Kidney glomerular epithelial cell (primary cell): Measurements from ENCODE around the gene RPS4Y1.
A peak's percentile ranks its signal among the peaks of the same experiment; 100 is the strongest.
"Not testable (repeated sequence)": the region's sequence is repeated elsewhere in the genome, so short reads cannot be mapped to it uniquely, and the experiment has no call there.

Experiments used
- DNase-seq: peaks from one replicate; lab custom pipeline; 2025; lab: John Stamatoyannopoulos, UW

Gene RPS4Y1

DNA sequence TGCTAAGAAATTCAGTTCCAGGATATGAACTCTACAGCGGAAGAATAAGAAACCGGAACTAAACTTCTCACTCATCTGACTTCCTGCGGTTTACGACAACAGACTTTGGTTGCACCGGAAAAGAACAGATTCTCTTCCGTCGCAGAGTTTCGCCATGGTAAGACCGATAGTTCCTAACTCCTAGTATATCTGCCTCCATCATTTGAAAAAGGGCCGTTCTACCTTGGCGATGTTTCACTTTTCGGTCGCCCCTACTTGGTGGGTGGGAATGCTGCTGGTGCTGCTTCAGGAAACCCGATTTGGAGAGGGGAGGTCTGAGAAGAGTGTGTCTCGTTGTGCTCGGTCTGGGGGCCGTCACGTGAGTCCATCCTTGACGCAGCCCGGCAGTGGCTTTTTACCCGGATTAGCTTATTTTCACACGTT is at the start of gene RPS4Y1:
TSS of gene RPS4Y1 (plus strand) at position 132 of the 423 bp plus-strand sequence. CDS start at position 155, 23 bp downstream.
- DNase-seq: peak; percentile 32

DNA sequence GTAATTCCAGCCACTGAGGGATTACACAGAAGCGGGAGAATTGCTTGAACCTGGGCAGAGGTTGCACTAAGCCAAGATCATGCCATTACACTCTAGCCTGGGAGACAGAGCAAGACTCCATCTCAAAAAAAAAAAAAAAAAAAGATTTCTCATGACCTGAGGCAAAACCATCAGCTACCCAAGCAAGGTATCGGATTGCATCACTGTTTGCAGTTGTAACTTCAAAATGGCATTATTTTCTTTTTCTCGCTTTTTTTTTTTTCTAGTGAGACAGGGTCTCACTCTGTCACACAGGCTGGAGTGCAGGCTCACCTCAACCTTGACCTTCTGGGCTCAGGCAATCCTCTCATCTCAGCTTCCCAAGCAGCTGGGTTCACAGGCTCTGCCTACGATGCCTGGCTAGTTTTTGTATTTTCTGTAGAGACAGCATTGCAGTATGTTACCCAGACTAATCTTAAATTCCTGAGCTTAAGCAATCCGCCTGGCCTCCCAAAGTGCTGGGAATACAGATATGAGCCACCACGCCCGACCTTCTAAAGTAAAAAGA is 44.4 kb upstream of the RPS4Y1 start:
- no peak for DNase-seq

DNA sequence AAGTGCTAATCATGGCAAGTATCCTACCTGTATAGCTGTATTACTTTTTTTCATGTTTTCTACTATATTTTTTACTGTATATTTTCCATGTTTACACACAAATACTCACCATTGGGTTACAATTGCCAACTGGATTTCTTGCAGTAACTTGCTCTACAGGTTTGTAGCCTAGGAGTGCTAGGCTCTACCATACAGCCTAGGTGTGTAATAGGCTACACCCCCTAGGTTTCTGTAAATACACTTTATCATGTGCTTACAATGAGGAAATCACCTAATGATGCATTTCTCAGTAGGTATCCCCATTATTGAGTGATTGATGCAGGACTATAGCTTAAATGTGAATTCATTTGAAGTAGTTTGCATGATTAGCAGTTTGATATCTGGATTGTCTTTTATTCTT is 43.4 kb upstream of the RPS4Y1 start:
- no peak for DNase-seq

DNA sequence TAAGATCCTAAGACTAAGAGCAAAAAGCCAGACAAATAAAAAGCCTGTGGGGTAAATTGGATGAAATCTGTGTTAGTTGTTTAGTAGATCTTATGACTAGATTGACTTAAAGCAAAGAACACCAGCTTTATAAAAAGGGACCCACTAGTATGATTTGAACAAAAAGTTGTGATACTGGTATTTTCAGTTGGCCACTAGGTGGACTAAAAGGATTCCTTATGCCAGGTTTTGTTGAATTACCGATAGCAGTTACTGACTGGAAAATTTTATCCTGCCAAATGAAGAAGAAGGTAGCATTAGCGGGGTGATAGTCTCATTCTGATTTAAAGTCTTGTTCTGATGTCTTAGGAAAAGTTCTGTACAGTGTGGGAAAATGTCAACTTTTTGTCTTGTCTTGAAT is 41.2 kb upstream of the RPS4Y1 start:
- no peak for DNase-seq

DNA sequence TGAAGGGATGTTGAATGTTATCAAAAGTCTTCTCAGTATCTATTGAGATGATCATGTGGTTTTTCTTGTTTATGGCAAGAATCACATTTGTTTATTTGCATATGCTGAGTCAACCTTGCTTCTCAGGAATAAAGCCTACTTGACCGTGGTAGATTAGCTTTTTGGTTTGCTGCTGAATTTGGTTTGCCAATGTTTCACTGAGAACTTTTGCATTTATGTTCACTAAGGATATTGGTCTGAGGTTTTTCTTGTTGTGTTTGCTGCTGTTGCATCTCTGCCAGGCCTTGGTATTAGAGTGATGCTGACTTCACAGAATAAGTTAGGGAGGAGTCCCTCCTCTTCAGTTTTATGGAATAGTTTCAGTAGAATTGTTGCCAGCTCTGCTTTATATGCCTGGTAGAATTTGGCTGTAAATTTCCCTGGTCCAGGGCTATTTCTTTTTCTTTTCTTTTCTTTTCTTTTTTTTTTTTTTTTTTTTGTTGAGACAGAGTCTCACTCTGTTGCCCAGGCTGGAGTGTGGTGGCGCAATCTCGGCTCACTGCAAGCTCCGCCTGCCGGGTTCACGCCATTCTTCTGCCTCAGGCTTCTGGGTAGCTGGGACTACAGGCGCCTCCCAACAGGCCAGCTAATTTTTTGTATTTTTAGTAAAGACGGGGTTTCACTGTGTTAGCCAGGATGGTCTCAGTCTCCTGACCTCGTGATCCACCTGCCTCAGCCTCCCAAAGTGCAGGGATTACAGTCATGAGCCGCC is 24.1 kb upstream of the RPS4Y1 start:
- DNase-seq: not testable (repeated sequence)

DNA sequence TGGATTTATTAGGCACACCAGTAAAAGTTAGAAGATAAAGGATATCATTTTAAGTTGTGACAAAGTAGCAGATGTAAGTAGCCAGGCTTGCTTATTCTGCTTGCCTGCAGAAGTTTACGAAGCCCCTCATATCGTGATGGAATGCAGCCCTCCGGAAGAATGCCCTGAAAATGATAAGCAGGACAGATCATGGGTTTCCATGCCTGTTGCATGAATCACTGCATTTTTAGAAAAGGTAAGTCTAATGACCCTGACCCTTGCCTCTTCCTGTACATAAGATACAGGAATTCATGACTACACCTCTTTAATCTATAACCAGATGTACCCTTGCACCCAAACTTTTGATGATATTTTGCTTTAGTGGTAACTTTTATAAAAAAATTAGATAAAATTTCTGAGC is 16.9 kb upstream of the RPS4Y1 start:
- no peak for DNase-seq

DNA sequence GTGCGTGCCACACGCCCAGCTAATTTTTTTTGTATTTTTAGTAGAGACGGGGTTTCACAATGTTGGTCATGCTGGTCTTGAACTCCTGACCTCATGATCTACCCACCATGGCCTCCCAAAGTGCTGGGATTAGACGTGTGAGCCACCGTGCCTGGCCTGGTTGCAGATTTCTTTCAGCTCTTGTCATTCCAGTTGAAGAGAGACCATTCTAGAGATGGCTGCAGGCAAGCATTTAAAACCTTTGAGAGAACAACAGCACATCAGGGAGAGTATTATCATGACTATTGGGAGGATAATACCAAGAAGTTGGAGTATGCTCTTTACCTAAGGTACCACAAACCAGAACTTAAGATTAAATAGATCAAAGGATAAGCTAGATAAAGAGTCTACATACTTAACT is 12.9 kb upstream of the RPS4Y1 start:
- DNase-seq: no peak

DNA sequence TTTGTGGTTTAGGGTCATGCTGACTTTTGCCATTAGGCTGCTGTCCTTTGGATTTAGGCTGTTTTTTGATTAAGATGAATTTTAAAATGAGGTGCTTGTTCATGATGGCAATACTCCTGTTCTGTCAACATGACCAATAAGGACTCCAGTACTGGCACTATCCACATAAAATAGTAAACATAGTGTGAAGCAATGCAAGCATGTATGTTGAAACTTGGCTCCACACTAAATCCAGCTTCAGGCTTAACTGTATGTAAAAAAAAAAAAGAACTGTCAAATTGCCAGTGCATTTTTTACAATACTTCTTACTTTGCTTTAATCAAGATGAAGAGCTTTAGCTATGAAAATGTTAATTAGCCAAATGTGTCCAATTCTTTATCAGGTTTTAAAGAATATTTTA is 6.2 kb upstream of the RPS4Y1 start:
- DNase-seq: no peak

DNA sequence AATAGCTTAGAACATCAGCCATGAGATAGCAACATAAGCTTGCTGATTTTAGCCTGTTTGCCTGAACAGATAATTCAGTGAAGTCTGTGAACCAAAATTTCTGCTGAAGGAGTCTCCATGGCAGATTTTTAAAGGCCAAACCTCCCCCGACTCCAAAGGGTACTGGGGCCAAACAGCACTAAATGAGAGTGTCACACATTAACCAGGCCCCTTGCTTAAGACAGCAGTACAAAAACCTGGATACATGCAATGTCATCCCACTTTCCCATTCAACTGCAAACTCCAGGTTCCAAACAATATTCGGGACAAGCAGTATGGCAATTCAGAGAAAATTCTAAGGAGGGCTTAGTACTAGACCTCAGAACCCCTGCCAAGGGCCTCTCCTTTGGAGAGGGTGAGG is 4.3 kb upstream of the RPS4Y1 start:
- no peak for DNase-seq

DNA sequence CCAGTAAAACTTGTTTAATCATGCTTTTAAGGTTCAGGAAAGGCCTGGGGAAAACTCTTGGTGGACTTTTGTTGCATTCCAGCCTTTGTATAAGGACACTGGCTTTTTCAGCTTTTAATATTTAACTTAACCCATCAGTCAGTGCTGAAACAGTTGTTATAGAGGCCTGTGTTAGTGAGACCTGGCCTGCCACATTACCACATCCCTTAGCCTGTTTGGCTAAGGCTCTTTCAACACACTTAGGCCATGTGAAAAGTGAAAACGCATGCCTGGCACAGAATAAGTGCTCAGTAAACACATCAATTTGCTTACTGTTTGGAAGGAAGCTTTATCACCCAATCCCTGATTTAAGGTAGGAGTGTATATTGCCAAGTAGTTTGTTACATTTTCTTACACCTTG is 3.5 kb upstream of the RPS4Y1 start:
- DNase-seq: no peak

DNA sequence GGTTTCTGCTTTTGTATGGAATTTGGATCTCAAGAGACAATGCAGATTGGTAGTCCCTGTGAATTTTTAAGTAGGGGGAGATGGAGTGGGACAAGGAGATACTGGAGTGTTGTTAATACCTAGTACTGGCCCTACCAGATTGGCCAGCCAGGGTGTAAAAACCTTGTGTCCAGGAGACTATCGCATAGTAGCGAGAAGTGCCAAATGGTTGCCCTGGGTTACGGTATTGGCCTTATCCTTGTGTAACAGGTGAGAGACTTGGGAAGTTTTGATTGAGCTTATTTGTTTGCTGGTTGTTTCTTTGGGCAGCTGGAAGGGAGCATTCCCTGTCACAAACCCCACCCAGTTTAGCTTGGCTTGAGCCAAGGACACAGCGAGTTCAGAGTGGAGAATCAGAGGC is 5.4 kb downstream of the RPS4Y1 start:
- DNase-seq: no peak

DNA sequence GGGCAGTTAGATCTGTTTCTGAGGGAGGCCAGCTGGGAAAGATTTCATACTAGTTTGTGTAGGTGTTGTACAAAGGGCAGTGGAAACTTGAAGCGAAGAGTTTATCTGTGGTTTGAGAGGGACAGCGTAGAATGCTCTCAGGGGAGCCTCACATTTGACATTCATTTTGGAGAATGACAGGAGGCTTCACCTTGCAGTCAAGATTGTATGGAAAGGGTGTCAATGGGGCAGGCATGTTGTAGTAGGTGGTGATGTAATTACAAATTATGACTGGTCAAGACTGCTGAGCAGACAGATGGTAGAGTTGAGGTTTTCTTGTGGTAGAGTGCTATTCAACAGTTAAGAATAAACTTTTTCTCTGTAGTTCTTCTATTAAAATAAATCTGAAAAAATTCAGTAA is 7.0 kb downstream of the RPS4Y1 start:
- DNase-seq: no peak

DNA sequence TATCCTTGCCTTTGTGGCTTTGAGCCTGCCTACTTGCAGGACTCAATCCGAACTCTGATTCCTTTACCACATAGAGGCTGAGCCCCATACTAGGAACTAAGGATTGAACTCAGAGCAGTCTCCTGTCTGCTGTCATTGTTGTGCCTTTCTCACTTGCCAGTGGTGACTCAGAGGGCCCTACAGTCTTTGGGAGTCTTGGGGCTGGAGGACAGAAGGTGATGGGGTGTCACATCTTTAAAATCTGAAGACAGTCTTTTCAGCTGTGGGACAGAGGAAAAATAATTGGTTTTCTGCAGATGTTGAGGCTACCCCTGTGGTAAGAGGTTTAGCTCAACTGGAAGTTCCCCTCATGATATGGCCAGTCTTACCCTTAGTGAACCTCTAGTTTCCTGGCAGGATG is 8.0 kb downstream of the RPS4Y1 start:
- DNase-seq: no peak

DNA sequence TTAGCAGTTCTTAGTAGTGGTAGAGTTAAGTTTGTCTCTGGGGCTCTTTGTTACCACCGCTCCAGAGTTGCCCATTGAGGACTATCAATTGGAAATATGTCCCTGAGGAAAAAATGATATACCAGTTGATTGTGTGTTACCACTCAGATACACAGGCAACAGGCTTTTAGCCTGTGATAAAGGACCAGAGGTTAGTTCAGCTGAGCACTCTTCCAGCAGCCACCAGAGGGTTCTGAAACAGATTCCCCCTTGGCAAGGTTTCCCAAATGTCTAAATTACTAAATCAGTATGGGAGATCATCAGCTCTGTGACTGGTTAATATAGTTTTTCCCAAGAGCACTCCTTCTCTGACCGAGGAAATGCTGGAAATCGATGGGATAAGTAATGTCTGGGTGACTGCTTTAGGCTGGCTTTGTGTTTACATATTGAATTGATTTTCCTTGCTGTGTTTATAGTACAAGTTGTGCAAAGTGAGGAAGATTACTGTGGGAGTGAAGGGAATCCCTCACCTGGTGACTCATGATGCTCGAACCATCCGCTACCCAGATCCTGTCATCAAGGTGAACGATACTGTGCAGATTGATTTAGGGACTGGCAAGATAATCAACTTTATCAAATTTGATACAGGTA is 12.9 kb downstream of the RPS4Y1 start:
- DNase-seq: no peak

DNA sequence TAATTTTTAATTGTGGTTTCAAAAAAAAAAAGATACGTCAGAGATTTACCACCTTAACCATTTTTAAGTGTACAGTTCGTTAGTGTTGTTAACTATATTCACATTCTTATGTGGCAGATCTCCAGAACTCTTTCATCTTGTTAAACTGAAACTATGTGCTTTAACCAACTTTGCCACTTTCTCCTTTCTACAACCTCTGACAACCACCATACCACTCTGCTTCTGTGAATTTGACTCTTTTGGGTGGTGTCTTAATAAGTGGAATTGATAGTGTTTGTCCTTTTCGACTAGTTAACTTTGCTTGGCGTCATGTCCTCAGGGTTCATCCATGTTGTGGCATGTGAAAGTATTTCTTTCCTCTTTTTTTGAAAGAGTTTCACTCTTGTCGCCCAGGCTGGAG is 15.7 kb downstream of the RPS4Y1 start:
- DNase-seq: no peak

DNA sequence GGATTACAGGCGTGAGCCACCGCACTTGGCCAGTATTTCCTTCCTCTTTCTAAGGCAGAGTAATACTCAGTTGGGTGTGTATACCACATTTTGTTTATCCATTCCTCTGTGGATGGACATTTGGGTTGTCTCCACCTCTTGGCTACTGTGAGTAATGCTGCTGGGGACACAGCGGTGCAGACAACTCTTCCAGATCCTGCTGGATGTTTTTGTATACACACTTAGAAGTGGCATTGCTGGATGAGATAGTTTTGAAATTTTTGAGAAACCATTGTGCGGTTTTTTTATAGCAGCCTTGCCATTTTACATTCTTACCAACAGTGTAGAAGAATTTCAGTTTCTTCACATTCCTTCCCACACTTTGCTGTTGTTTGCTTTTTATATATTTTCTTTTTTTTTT is 16.3 kb downstream of the RPS4Y1 start:
- DNase-seq: no peak

DNA sequence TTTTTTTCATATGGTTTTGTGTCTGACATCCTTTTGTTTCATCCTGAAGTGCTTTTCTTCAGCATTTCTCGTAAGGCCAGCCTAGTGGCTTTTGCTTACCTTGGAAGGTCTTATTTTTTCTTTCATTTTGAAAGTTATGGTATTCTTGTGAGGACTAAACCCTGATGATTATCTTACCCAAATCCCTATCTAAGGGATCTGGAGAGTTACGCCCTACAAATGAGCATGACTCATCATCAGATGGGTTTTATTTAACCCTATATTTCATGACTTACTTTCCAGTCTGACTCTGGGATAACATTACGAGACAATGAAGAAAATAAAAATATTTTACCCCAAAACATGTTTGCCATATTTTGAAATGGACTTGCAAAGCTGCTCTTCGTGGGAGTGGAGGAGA is 18.4 kb downstream of the RPS4Y1 start:
- no peak for DNase-seq

DNA sequence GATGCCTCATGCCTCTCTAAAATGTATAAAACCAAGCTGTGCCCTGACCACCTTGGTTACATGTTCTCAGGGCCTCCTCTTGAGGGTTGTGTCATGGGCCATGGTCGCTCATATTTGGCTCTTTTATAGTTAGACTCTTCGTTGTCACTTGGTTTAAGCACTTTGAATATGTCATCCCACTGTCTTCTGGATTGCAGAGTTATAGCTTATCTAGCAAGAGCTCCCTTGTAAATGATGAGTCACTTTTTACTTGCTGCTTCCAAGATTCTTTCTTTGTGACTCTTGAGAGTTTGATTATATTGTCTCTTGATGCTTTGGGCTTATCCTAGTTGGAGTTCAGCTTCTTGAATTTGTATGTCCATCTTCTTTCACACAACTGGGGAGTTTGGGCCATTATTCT is 19.1 kb downstream of the RPS4Y1 start:
- peak; percentile 43 for DNase-seq

DNA sequence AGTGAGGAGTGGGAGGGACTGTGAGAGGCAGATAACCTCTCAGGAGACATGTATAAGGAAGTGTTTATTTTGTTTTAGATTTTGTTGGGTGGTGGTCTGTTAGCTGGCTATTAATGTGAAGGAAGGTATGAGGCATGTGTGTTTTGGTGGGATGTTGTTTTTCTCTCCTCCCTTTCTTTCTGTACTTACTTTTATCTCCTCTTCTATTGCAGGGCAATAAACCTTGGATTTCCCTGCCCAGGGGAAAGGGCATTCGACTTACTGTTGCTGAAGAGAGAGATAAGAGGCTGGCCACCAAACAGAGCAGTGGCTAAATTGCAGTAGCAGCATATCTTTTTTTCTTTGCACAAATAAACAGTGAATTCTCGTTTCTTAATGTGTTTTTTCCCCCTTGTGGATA is 25.2 kb downstream of the RPS4Y1 start:
- no peak for DNase-seq

DNA sequence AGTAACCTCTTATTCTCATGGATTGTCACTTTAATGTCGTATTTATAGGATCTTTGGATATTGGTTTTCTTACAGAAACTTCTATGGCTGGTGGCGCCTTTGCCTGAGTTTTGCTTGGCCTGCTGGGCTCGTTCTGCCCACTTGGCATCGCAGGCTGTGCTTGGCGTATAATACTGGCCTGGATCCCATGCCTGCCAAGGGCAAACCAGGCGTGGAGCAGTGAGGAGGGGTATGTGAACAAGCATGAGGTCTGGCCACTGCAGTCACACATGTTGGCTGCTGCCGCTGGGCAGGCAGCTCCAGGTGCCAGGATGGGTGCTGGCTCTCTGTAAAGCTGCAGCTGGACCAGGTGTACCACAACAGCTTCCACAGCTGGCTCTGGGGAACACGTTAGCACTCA is 26.1 kb downstream of the RPS4Y1 start:
- DNase-seq: no peak

DNA sequence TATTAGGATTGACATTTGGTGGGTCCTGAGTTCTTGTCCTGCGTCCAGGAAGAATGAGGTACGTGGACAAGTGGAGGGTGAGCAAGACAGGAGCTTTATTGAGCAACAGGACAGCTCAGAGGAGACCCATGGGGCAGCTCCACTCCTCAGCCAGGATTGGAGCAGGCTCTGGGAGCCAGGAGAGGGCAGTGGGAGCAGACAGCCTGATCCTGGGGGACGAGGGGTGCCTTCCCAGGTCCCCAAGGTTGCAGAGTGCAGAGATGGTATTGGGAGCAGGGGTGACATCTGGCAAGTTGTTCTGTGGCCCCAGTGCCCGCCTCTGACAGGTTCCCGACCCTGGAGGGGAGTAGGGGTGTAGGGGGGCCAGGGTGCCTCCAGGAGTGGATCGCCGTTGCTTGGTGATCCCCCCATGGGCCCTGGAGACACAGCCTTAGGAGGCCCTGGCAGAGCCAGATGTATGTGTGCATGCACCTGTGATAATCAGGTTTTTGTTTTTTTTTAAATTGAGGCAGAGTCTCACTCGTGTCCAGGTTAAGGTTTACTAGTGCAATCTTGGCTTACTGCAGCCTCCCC is 26.7 kb downstream of the RPS4Y1 start:
- no peak for DNase-seq

DNA sequence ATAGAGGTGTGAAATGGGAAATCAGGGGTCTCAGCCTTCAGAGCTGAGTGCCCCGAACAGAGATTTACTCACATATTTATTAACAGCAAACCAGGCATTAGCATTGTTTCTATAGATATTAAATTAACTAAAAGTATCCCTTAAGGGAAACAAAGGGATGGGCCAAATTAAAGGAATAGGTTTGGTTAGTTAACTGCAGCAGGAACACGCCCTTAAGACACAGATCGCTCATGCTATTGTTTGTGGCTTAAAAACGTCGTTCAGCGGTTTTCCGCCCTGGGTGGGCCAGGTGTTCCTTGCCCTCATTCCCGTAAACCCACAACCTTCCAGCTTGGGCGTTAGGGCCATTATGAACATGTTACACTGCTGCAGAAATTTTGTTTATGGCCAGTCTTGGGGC is 30.8 kb downstream of the RPS4Y1 start:
- not testable (repeated sequence) for DNase-seq

DNA sequence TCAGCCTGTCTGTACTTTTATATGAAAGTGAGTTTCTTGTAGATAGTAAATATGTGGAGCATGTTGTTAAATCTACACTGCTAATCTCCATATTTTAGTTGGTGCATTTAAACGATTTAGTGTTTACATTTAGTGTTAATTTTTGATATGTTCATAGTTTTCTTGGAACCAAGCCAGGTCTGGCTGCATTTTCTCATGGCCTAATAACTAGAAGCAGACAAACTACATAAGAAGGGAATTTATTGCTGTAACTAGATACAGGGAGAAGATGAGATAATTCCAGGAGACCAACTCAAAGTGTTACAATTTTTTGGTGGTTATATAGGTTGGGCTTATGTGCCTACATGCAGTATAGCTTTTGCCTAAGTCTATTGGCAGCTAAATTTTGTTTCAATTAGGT is 32.8 kb downstream of the RPS4Y1 start:
- DNase-seq: no peak
